ENCODE results near the gene WDR41. TPM values are rescaled to one million over a fixed set of nuclear protein-coding genes. Genes with fewer than 3 reads are reported as not detected.

Gene WDR41
- total RNA-seq, 1 donor: 114 TPM

DNA sequence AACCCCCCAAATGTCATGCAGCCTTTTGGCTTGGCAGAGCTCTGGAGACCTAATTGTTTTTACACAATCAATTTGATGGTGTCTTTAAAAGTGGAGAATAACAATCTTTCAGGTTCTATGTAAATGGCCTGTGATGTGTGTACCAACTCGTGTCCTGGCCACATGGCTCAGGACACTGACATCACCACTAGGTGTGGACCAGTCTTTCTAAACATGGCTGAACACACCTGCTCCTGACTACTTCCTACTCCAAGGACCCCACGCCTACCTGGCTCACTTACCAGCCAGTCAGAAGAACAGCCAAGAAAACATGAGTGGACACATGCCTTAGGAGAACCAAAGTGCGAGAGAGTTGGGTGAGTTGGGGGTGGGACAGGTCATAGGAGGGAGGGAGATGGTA lies 71.2 kb downstream of the WDR41 start:
- H3K36me3 ChIP-seq (ENCODE audit: insufficient read depth, low read length): no peaks in the 10 kb centered on the region
- no peaks in the 10 kb centered on the region for H4K20me1 ChIP-seq (ENCODE audit: insufficient read depth, low read length)
- H2AFZ ChIP-seq (ENCODE audit: low read length): no peak overlapping the region
- peaks cover 13% of the 10 kb centered on the region for H3K4me1 ChIP-seq (ENCODE audit: insufficient read depth, low read length)
- H3K9me3 ChIP-seq (ENCODE audit: low read depth, low read length): no peaks in the 10 kb centered on the region
- H3K27me3 ChIP-seq (ENCODE audit: insufficient read depth, low read length): no peaks in the 10 kb centered on the region
- no peak overlapping the region for H3K27ac ChIP-seq (ENCODE audit: low read depth, low read length)
- H3K4me2 ChIP-seq (ENCODE audit: insufficient read depth, low read length): no peak overlapping the region
- no peak overlapping the region for H3K4me3 ChIP-seq (ENCODE audit: insufficient read depth, low read length)
- no peaks in the 10 kb centered on the region for H3K79me2 ChIP-seq (ENCODE audit: insufficient read depth, low read length)
- TF ChIP-seq, protein P1, sequence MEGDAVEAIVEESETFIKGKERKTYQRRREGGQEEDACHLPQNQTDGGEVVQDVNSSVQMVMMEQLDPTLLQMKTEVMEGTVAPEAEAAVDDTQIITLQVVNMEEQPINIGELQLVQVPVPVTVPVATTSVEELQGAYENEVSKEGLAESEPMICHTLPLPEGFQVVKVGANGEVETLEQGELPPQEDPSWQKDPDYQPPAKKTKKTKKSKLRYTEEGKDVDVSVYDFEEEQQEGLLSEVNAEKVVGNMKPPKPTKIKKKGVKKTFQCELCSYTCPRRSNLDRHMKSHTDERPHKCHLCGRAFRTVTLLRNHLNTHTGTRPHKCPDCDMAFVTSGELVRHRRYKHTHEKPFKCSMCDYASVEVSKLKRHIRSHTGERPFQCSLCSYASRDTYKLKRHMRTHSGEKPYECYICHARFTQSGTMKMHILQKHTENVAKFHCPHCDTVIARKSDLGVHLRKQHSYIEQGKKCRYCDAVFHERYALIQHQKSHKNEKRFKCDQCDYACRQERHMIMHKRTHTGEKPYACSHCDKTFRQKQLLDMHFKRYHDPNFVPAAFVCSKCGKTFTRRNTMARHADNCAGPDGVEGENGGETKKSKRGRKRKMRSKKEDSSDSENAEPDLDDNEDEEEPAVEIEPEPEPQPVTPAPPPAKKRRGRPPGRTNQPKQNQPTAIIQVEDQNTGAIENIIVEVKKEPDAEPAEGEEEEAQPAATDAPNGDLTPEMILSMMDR (IDR thresholded peaks at IDR 0.05; ENCODE audit: extremely low read depth, low read depth, low read length): no peak
- DNase-seq (ENCODE audit: insufficient read length, low spot score, missing footprints): no peak

DNA sequence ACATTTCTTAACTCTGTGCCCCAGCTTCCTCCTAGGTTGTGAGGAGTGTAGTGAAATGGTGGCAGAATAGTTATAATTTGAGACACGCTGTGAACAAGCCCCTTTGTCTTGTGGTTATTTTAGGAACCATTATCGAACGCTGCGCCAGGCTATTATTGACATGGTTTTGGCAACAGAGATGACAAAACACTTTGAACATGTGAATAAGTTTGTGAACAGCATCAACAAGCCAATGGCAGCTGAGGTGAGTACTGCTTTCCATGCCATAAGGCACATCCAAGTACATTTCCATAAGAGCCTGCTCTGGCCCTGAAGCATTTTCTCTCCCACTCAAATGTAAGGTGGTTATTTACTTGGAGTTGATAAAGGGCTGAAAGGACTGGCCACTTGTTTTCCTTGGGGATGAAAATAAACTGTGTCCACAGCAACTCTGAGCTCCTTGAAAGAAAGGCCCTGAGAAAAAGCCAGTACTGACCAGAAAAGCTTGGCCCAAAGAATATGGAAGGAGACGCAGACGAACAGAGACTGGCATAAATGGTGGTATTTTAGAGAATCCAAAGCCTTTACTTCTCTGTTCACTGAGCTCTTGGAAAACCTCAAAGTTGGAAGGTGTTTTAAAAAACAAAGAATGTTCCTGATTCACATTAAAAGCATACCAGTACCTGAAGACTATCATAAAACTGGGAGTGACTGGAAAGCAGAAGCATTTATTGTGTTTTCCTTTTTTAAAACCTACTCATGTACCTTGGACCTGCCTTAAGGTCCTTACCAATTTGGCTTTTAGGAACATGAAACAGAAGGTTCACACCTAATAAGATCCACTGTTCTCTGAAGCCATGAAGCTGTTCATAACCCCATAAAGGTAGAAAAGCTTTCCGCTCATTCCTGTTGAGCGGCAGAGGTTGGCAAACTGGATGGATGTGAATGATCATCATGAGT lies 72.2 kb downstream of the WDR41 start:
- Histone ChIP-seq H3K4me3 (ENCODE audit: insufficient read depth, low read length) (no peak overlapping the region), H3K79me2 (ENCODE audit: insufficient read depth, low read length) (no peaks in the 10 kb centered on the region), H3K4me1 (ENCODE audit: insufficient read depth, low read length) (peaks cover 12% of the 10 kb centered on the region), H4K20me1 (ENCODE audit: insufficient read depth, low read length) (no peaks in the 10 kb centered on the region), H3K27ac (ENCODE audit: low read depth, low read length) (no peak overlapping the region), H2AFZ (ENCODE audit: low read length) (no peak overlapping the region), H3K36me3 (ENCODE audit: insufficient read depth, low read length) (no peaks in the 10 kb centered on the region), H3K27me3 (ENCODE audit: insufficient read depth, low read length) (no peaks in the 10 kb centered on the region), H3K9me3 (ENCODE audit: low read depth, low read length) (no peaks in the 10 kb centered on the region), H3K4me2 (ENCODE audit: insufficient read depth, low read length) (no peak overlapping the region)
- TF ChIP-seq, protein P1 (IDR thresholded peaks at IDR 0.05; ENCODE audit: extremely low read depth, low read depth, low read length): no peak
- DNase-seq (ENCODE audit: insufficient read length, low spot score, missing footprints): peak; percentile 57

DNA sequence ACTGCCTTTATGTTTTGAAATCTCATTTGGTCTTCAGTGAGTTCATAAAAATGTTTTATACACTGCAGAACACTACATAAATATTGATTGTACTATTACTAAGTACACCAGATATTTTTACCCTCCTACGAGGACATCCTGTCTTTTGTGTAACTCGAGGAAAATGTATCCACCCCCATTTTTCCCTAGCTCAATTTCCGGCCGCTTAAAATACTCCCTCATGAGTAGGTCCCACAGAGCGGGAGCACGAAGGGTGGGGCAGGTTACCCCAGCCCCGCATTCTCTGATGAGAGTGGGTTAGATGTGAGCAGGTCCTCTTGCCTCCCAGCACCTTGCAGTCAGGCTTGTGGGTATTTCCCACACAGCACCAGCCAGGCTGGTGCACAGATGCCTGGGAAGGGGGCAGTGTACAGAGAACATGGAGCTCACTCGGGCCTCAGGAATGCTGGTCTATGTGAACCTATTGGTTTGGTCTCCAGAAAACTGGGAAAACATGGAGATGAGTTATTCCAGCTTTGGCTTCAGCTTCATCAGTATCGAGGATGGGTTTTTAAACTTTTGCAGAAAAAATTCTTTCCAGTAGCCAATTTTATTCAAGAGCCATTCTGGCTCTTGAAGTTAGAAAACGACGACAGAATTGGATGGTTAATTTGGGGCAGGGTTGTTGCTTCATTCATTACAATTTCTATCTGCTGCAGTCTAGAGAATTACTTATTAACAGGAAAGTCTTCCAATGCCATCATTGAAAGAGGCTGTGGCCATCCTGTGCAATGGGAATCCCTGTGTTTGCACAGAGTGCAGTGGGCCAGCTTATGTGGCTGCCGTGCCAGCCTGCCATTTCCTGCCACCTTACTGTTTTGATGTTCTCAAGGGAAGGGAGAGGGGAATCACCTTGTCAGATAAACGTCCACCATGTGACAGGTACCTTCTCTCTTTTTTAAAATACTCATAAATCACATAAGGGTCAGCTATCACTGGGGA lies 73.2 kb downstream of the WDR41 start:
- Histone ChIP-seq H3K4me2 (ENCODE audit: insufficient read depth, low read length) (peak overlapping the region; percentile 41), H2AFZ (ENCODE audit: low read length) (no peak overlapping the region)
- peak; percentile 80 for DNase-seq (ENCODE audit: insufficient read length, low spot score, missing footprints)

More for the DNA sequence above, 73.2 kb downstream of the WDR41 start:
- TF ChIP-seq, protein P1 (IDR thresholded peaks at IDR 0.05; ENCODE audit: extremely low read depth, low read depth, low read length): no peak
- H3K27ac ChIP-seq (ENCODE audit: low read depth, low read length): no peak overlapping the region
- H3K27me3 ChIP-seq (ENCODE audit: insufficient read depth, low read length): no peaks in the 10 kb centered on the region
- H3K4me1 ChIP-seq (ENCODE audit: insufficient read depth, low read length): peaks cover 12% of the 10 kb centered on the region
- no peaks in the 10 kb centered on the region for H3K36me3 ChIP-seq (ENCODE audit: insufficient read depth, low read length)
- H3K9me3 ChIP-seq (ENCODE audit: low read depth, low read length): no peaks in the 10 kb centered on the region
- no peaks in the 10 kb centered on the region for H3K79me2 ChIP-seq (ENCODE audit: insufficient read depth, low read length)
- H3K4me3 ChIP-seq (ENCODE audit: insufficient read depth, low read length): peak overlapping the region; percentile 12
- H4K20me1 ChIP-seq (ENCODE audit: insufficient read depth, low read length): no peaks in the 10 kb centered on the region

Measured in osteoblast (primary cell).